HG03066 (cell line): ENCODE data around the gene GOLGA8F.
"Not testable (repeated sequence)": the region's sequence is repeated elsewhere in the genome, so short reads cannot be mapped to it uniquely, and the experiment has no call there.

Experiments used
- ATAC-seq: cut with Tn5 transposase; IDR thresholded peaks from one replicate; pipeline ENCODE4 v1.9.1; 2021; ENCODE audit warnings: low read depth; ENCODE audit not compliant: unreplicated experiment

GOLGA8F gene

DNA sequence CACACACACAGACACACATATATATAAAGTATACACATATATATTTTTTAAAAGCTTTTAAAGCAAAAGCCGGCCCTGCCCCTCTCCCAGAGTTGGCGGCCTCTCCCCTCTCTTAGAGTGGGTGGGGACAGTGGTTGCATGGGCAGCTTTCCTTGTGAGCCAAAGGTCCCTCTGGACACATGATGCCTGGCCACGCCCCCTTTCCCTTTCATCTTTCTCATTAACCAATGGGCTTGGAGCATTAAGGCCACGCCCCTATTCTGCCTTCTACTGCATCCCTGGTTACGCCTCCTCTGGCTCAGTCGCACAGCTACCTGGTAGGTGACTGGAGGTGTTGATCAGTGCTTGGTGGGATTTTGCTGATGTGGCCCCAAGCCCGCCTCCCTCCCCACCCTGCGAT lies at the start of gene GOLGA8F:
Gene GOLGA8F (plus strand): TSS at position 301 of the 400 bp plus-strand sequence. CDS start 98 bp downstream, at position 399.
- ATAC-seq: not testable (repeated sequence)

DNA sequence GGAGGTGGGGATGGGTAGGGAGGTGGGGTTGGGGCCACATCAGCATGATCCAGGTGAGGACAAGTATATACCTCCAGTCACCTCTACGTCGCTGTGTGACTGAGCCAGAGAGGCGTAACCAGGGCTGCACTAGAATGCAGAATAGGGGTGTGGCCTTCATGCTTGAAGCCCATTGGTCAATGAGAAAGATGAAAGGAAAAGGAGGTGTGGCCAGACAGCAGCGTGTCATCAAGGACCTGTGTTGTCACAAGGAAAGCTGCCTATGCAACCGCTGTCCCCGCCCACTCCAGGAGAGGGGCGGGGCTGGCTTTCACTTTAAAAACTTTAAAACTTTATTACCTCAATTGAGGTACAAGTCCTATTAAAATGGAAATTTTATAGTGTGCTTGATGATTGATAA lies 20.5 kb upstream of the GOLGA8F start, which contains the start of gene GOLGA6L24:
Gene GOLGA6L24 (minus strand): TSS at position 101 of the 400 bp plus-strand sequence. CDS start 61 bp downstream, at position 40.
- not testable (repeated sequence) for ATAC-seq

DNA sequence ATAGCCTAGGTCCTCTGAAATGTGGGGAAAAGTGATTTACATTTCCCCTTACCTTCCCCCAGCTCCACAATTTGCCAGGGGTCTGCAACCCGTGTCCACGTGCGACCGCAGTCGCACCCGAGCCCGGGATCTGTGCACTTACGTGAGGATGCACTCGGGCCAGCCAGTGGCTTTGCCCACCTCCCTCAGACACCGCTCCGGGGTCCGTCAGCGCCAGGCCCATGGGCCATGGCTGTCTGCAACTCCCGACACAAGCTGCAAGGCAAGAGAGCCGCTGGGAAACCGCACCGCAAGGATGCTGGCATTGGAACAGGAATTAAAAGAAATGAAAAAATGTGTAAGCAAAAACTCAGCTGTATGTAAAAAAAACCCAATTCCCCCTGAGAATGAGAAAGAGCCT lies 13.0 kb upstream of the GOLGA8F start:
- not testable (repeated sequence) for ATAC-seq

DNA sequence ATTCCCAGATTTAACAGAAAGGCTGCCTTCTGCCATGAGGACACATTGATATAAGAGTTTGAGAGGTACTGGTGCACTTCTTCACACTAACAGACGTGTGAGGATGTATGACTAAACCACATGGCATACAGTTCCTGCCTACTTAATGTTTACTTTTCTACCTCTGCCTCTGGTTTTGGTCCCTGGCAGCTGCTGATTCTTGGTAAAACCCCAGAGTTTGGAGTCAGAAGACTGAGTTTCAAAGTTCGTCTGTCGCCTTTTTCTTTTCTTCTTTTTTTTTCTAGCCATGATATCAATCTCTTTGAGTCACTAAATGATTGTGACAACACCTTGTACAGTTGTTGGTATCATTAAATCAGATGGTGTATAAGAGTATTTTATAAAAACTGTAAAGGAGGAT lies 1.6 kb downstream of the GOLGA8F start:
- ATAC-seq: not testable (repeated sequence)

GRCh38 chr15:28396022-28396421 lies 17.6 kb downstream of the GOLGA8F start:
- not testable (repeated sequence) for ATAC-seq

DNA sequence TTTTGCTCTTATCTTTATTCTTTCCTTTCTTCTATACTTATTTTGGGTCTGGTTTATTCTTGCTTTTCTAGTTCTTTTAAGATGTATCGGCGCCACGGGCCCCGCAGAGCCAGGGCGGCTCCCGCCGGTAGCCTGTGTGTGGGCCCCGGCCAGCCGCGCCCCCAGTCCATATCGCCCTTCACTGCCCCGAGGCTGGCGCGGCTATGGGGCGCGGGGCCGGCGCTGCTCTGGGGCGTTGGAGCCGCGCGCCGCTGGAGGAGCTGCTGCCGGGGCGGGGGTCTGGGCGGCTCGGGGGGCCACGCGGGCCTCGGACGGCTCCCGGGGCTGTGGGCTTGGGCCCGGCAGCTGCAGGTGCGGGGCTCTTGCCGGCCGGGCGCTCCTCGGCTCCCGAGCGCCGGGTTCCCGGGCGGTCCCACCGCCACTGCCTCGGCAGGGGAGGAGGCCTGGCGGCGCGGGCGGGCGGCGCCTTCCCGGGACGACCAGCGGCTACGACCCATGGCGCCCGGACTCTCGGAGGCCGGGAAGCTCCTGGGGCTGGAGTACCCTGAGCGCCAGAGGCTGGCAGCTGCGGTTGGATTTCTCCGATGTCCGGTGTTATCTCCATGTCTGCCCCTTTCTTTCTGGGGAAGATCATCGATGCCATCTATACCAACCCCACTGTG lies 24.4 kb downstream of the GOLGA8F start:
- ATAC-seq: not testable (repeated sequence)

GRCh38 chr15:28420470-28420869 lies 42.0 kb downstream of the GOLGA8F start:
- ATAC-seq: not testable (repeated sequence)

- ATAC-seq: not testable (repeated sequence)
These were observed 57.1 kb downstream of the GOLGA8F start for GRCh38 chr15:28435594-28435993.
